Measurements from ENCODE around the gene NRIP1.

Gene NRIP1, protein sequence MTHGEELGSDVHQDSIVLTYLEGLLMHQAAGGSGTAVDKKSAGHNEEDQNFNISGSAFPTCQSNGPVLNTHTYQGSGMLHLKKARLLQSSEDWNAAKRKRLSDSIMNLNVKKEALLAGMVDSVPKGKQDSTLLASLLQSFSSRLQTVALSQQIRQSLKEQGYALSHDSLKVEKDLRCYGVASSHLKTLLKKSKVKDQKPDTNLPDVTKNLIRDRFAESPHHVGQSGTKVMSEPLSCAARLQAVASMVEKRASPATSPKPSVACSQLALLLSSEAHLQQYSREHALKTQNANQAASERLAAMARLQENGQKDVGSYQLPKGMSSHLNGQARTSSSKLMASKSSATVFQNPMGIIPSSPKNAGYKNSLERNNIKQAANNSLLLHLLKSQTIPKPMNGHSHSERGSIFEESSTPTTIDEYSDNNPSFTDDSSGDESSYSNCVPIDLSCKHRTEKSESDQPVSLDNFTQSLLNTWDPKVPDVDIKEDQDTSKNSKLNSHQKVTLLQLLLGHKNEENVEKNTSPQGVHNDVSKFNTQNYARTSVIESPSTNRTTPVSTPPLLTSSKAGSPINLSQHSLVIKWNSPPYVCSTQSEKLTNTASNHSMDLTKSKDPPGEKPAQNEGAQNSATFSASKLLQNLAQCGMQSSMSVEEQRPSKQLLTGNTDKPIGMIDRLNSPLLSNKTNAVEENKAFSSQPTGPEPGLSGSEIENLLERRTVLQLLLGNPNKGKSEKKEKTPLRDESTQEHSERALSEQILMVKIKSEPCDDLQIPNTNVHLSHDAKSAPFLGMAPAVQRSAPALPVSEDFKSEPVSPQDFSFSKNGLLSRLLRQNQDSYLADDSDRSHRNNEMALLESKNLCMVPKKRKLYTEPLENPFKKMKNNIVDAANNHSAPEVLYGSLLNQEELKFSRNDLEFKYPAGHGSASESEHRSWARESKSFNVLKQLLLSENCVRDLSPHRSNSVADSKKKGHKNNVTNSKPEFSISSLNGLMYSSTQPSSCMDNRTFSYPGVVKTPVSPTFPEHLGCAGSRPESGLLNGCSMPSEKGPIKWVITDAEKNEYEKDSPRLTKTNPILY (N-terminal part only)

DNA sequence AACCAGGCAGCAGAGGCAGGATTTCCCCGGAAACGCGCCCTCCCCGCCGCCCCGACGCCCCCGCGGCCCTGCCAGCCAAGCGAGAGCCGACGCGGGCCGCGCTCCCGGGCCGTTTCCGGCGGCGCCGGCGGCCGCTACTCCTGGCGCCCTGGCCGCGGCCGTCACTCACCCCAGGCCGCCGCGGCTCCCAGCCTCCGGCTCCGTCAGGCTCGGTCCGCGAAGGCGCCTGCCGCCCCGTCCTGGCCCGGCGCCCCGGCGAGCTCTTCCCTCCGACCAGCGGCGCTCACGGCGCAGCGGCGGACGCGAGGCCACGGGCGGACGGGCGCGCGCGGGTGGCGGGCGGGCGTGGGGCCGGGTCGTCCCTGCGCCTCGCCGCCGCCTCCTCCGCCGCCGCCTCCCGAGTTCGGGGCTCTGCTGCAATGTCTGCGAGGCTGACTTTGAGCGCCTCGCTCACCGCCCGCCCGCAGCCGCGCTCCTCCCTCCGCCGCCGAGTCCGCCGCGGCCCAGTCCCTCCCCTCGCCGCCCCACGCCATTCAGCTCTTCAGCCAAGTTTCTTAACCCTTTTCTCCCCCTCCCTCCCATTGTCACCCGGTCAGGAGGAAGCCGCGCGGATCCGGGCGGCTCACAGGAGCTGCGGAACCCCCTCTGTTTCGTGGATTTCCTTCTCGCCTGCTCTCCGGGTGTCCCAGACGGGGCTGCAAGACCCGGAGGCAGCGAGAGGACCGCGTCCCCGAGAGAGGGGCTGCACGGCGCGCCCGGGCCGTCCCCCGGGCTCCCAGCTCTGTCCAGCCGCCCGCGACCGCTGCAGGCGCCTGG, at the start of gene NRIP1:
Gene NRIP1, minus strand, starts transcription at position 425 of the 816 bp plus-strand sequence. CDS start 96,808 bp downstream, outside the sequence.
- peak; percentile 57 for DNase-seq (ENCODE audit: low read depth, low spot score)
- peak within 1 kb of the TSS; percentile 92 for H3K27ac ChIP-seq

DNA sequence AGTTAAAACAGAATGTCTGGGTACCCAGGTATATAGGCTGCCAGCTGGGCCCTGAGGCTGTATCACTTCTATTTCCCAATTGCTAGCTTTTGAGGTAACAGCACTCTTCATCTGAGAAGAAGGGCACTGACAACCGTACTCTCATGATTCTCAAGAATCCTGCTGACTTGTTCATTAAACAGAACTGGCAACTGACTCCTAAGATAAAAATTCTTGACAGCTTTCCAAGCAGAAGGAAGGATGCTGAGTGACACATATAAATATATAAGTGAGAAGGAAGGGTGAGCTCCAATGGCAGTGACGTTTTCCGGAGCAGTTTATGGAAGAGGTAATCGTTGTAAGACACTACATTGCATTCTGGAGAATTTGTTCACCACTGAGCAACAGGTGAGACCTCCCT, 48.1 kb upstream of the NRIP1 start:
- DNase-seq (ENCODE audit: low read depth, low spot score) = no peak
- no peak overlapping the region for H3K27ac ChIP-seq

DNA sequence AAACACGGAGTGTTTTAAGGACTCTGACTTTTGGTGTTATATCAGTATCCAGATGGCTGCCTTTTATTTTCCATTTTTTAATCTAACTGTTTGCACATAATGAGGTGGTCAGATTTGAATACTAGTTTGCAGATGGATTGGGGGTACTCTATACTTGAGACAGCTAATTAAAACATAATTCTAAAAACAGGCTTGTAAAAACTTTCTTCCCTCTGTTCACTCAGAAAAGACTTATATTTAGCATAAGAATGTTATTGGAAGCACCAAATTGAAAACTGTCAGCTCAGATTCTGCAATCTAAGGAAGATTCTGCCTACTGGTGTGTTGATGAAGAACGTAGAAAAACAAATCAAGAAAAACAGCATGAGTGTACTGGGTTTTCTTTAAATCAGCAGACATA, 44.0 kb upstream of the NRIP1 start:
- no peak overlapping the region for H3K27ac ChIP-seq

GRCh38 chr21:15104470-15104869, 39.7 kb upstream of the NRIP1 start:
- no peak for DNase-seq (ENCODE audit: low read depth, low spot score)
- H3K27ac ChIP-seq = no peak overlapping the region

More for the DNA sequence above, 44.0 kb upstream of the NRIP1 start:
- no peak for DNase-seq (ENCODE audit: low read depth, low spot score)

DNA sequence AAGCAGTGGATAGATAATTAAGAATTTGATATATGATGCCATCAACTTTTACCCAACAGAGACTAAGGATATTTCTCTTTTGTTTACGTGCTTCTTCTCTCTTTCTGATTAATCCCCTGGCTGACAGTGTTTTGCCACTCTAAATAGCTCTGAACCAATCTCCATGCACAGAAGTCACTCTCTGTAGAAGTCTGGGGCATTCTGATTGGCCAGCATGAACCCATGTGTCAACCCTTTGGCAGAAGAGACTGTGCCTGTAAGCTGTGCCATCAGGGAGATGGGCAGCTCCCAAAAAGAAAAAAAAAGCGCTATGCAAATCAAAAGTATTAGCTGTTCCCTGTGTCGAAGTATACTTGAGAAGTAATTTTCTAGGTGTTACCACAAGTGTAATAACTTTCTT, 34.1 kb upstream of the NRIP1 start:
- DNase-seq (ENCODE audit: low read depth, low spot score) = no peak

DNA sequence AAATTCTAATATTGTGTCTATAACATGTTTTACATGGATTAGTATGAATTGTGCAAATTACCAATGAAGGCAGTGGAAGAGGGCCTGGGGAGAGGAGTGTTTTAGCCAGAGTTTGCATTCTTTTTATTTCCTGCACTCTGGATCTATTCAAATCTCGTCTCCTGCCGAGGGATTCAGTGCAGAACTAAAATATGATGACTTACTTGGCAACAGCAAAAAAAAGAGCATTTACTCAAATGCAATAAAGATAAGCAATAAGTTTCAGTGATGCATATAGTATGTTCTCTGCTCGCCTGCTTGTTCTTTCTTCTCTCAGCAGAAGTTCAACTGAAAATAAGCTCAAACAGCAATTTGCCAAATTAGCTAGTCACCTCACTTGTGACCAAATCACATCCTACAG, 33.4 kb upstream of the NRIP1 start:
- H3K27ac ChIP-seq = no peak overlapping the region
- DNase-seq (ENCODE audit: low read depth, low spot score) = no peak

More for the DNA sequence above, 34.1 kb upstream of the NRIP1 start:
- H3K27ac ChIP-seq = no peak overlapping the region

DNA sequence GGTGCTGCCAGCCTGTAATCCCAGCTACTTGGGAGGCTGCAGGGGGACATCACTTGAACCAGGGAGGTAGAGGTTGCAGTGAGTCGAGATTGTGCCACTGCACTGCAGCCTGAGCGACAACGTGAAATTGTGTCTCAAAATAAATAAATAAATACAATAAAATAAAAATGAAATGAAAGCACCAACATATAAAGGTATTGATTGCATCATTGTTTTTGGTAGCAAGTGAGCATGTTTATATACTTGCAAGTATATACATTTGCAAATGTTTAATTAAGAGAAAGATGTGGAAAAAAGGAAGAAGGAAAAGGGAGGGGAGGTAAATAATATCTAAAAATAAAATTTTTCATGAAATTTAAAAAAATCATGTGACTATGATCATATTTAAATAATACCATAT, 32.8 kb upstream of the NRIP1 start:
- DNase-seq (ENCODE audit: low read depth, low spot score) = no peak
- H3K27ac ChIP-seq = no peak overlapping the region

DNA sequence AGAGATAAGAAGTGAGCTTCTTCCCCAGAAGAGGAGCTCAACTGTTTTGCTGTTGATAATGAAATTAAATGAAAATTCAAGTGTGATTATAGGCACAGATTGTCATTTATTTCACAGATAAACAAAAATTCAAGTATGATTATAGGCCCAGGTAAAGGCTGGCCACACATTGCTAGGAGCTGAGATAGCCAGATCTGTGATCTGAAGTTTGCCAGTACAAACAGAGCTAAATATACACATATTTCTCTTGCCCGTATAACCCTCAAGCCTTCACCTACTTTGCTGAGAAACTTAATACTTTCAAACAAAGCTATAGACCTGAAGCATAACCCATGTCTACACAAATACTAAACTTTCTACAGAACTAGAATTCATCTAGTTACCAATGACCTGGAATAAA, 31.3 kb upstream of the NRIP1 start:
- DNase-seq (ENCODE audit: low read depth, low spot score) = no peak
- no peak overlapping the region for H3K27ac ChIP-seq

- no peak overlapping the region for H3K27ac ChIP-seq
- no peak for DNase-seq (ENCODE audit: low read depth, low spot score)
These were observed 30.5 kb upstream of the NRIP1 start for GRCh38 chr21:15095326-15095725.

DNA sequence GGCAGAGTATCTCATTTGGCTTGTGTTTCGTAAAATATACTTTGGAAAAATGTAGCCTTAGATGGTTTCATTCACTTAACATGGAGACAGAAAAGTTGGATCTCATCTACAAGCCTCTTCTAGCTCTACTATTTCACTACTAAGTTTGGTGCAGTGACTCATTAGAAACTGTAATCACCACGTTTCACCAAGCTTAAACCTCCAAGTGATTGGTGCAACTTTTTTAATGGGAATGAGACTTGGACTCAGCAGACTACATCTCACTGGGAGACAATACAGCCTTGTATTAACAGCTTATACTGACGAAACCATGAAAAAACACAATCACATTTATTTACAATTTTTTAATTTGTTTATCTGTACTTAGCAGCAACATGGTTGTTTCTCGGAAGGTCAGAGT, 29.9 kb upstream of the NRIP1 start:
- DNase-seq (ENCODE audit: low read depth, low spot score) = no peak
- H3K27ac ChIP-seq = no peak overlapping the region

DNA sequence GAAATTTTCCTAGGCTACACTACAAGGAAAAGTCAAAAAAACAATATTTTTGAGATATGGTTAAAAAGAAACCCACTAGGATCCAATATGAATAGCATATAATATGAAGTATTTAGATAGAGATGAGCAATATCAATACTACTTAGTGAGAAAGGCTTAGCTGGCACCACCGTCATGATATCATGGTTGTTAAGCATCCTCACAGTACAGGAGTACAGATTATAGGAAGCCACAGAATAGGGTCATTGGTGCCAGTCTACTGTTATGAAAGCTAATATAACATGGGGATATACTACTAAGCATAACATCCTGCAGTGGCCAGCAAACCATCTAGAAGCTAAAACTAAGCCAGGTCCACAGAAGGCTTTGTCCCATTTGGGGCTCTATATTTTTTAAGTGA, 28.4 kb upstream of the NRIP1 start:
- no peak for DNase-seq (ENCODE audit: low read depth, low spot score)
- no peak overlapping the region for H3K27ac ChIP-seq

DNA sequence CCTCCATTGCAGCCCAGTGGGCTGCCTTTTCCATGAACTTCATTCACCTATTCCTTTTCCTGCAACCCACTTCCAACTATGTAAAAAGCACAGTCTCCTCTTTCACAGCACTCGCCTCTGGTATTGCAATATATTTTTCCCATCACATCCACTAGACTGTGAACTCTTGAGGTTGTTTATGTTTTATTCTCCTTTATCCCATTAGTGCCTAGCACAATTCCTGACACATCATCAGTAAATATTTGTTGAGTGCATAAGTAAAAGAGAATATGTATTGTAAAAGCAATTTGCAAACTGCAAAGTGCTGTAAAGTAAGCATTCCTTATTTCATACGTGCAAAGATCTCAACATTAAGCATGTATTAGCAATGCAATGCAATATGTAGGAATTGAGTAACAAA, 27.9 kb upstream of the NRIP1 start:
- no peak for DNase-seq (ENCODE audit: low read depth, low spot score)
- H3K27ac ChIP-seq = no peak overlapping the region

DNA sequence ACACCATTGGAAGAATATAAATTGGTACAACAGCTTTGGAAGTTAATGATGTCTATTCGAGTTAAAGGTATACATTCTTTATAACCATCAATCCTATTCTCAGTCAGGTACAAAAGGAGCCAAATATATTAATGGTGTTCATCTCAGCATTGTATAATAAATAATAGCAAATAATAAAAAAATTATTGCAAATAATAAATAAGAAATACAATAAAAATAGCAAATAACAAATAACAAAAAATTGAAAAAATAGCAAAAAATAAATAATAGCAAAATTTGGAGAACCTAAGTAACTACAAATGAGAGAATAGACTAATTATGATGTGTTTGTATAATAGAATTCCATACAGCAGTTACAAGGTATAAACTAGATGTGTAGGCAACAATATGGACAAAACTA, 25.6 kb upstream of the NRIP1 start:
- no peak for DNase-seq (ENCODE audit: low read depth, low spot score)
- H3K27ac ChIP-seq = no peak overlapping the region

GRCh38 chr21:15088488-15088887, 23.7 kb upstream of the NRIP1 start:
- H3K27ac ChIP-seq = no peak overlapping the region
- DNase-seq (ENCODE audit: low read depth, low spot score) = no peak

DNA sequence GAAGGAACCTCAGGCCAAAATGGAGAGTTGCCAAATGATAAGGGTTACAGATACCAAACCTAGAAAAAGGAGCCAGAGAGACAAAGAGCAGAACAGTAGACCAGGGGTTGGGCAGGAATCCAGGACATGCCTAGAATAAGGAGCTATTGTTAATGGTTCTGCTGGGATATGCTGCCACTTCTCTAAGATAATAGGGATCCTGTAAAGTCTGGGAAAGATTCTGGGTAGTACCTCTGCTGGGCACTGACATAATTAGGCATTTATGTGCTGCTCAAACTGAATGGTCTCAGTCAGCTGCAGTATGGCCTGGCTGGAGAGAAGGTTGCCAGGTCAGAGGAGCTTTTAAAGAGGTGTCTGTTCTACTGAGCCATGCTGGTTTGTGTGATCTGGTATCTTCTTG, 19.9 kb upstream of the NRIP1 start:
- DNase-seq (ENCODE audit: low read depth, low spot score) = no peak
- no peak overlapping the region for H3K27ac ChIP-seq

DNA sequence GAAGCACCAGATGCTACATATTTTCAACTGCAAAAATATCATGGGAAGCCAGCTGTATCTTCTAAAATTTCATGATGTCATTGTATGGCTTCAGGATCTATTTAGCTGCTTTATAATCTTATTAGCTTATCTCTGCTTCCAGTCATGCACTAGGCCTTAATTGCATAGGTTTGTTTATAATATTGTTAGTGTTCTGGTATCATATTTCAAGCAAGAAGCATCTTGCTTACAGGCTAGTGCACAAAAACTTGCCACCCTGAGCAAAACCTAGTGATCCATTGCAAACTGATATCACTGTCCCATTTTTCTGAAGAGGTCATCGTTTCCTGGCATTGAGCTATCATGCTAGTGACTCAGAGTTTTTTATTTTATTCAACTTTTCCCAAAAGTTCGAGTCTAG, 15.7 kb upstream of the NRIP1 start:
- no peak overlapping the region for H3K27ac ChIP-seq
- DNase-seq (ENCODE audit: low read depth, low spot score) = no peak

DNA sequence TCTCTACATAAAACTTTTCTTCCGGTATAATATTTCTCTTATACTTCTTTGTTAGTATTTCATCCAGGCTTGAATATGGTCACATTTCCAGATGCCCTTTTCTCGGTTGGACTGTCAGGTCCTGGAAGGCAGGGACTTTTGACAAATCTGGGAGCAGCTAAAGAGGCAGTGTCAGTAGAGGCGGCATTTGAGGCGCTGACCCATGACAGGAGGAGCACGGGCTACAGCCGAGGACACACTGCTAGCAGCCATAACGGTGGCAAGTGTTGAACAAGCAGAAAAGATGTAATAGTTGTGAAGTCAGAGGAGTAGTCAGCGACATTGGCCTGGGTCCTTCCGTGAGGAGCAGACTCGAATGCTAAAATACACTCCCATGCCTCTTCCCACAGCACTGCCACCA, 14.5 kb upstream of the NRIP1 start:
- H3K27ac ChIP-seq = no peak overlapping the region
- no peak for DNase-seq (ENCODE audit: low read depth, low spot score)

- H3K27ac ChIP-seq = no peak overlapping the region
- no peak for DNase-seq (ENCODE audit: low read depth, low spot score)
These were observed 13.4 kb upstream of the NRIP1 start for GRCh38 chr21:15078180-15078579.

GRCh38 chr21:15077529-15078145, 12.8 kb upstream of the NRIP1 start:
- no peak overlapping the region for H3K27ac ChIP-seq
- no peak for DNase-seq (ENCODE audit: low read depth, low spot score)

GRCh38 chr21:15076730-15077129, 11.9 kb upstream of the NRIP1 start:
- no peak overlapping the region for H3K27ac ChIP-seq
- no peak for DNase-seq (ENCODE audit: low read depth, low spot score)
